HG03064 (cell line): ENCODE results near the gene AGTRAP.

Experiments used
- ATAC-seq: cut with Tn5 transposase; IDR thresholded peaks from one replicate; pipeline ENCODE4 v1.9.1; 2021; ENCODE audit warnings: low read depth; ENCODE audit not compliant: unreplicated experiment

AGTRAP gene

DNA sequence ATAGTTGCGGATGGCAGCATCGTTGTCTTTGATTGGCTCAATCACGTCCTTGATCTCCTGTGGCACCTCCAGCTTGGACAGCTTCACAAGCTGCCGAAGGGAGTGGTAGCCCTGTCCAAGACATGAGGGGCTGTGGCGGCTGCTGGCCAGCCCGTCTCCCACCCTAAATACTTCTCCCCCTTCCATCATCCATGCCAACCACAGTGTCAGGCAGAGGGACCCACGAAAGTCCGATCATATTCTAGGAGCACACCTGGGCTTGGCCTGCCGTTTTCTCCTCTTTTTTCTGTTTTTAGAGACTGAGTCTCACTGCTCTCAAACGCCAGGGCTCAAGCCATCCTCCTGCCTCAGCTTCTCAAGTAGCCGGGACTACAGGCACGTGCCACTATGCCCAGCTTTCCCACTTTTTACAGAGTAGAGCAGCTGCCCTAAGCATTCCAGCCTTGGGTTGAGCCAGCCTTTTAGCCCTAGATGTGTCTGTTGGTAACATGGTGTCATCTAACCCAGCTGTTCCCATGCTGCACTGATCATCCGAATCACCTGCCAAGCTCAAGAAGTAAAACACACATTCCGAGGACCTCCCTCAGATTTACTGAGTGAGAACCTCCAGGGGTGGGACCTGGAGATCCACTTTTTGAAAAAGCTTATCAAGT, 59.4 kb downstream of the AGTRAP start:
- ATAC-seq = no peak

DNA sequence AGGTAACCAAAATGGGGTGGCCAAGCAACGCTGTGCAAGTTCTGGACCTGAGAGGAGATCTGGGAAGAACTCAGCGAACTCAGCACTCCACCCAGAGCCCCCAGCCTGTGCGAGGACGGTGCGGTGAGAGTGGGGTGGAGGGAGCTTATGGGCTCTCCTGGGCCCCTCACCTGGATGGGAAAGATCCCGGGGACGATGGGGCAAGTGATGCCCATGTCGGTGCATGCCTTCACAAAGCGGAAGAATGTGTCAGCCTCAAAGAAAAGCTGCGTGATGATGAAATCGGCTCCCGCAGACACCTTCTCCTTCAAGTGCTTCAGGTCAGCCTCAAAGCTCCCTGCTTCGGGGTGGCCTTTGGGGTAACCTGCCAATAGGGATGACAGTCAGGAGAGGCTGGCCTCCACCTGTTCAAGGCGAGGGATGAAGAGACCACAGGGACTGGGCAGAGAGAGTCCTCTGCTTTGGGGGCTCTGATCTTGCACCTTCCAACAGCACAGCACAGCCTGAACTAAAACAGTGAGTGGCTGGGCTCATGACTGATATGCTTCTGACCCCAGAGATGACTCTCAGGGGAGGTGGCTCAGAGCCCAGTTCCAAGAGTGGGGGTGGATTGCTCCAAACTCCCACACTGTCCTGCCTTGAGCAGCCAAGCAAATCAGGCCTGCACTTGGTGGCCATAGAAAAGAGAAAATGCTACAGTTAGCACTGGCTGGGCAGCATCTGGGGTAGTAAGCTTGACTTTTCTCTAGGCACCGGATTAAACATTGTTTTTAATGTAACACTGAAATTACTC, 60.3 kb downstream of the AGTRAP start:
- ATAC-seq = no peak

GRCh38 chr1:11797525-11798216, 61.7 kb downstream of the AGTRAP start:
- no peak for ATAC-seq

GRCh38 chr1:11799099-11799498, 63.2 kb downstream of the AGTRAP start:
- ATAC-seq = no peak

DNA sequence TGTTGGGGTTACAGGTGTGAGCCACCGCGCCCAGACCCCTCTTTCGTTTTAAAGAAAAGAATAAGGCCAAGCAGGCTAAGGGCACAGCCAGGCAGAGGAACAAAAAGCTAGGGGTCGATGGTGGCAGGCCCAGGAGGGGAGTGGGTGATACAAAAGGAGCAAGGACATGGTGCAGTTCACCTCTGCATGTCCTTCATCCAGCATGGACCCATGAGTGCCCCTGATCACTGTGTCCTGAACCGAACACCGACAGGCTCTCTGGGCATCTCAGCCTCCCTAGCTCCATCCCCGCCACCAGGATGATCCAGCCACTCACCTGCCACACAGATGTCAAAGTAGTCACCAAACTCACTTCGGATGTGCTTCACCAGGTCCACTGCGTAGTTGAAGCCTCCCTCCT, 64.0 kb downstream of the AGTRAP start:
- ATAC-seq = no peak

DNA sequence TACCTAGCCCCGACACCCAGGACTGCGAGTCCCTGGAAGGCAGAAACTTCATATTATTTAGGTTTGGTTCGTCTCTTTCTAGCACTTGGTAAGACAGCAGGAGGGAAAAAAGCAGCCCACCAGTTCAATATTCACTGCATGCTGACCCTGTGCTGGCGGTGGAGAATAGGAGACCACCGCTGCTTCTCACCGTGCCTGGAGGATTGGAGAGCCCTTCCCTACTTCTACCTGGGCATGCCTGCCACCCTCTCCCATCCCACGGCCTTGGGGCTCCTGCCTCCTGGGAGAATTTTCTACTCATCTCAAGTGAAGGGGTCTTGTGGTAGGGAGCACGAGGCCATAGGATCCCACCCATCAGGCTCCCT, 64.4 kb downstream of the AGTRAP start:
- ATAC-seq = no peak
